ENCODE measurements around the gene GANAB. TPM values are rescaled to one million over a fixed set of nuclear protein-coding genes. Genes with fewer than 3 reads are reported as not detected.
A peak's percentile ranks its signal among the peaks of the same experiment; 100 is the strongest.

The GANAB gene
- total RNA-seq, 1 donor from 2014 or later, result 383 TPM

GRCh38 chr11:62608776-62609175 is 37.6 kb downstream of the GANAB start:
- DNase-seq (ENCODE audit: low spot score), result no peak
- peaks cover 28% of the 10 kb centered on the region for H3K4me1 Mint-ChIP-seq (ENCODE audit: unreplicated experiment)

GRCh38 chr11:62607714-62608113 is 38.7 kb downstream of the GANAB start:
- Mint-ChIP-seq H3K27me3 (ENCODE audit: unreplicated experiment) (peaks cover 18% of the 10 kb centered on the region), H3K27ac (ENCODE audit: unreplicated experiment) (peak overlapping the region; percentile 36), H3K4me1 (ENCODE audit: unreplicated experiment) (peaks cover 36% of the 10 kb centered on the region), H3K36me3 (ENCODE audit: low read depth, unreplicated experiment) (peaks cover 38% of the 10 kb centered on the region), H3K4me3 (ENCODE audit: unreplicated experiment) (peak overlapping the region; percentile 71), H3K9me3 (ENCODE audit: unreplicated experiment) (no peaks in the 10 kb centered on the region)
- DNase-seq (ENCODE audit: low spot score), result no peak
- TF ChIP-seq CTCF (IDR thresholded peaks at IDR 0.05; ENCODE audit: unreplicated experiment), result no peak

More at GRCh38 chr11:62608776-62609175, 37.6 kb downstream of the GANAB start:
- no peak overlapping the region for H3K27ac Mint-ChIP-seq (ENCODE audit: unreplicated experiment)
- H3K4me3 Mint-ChIP-seq (ENCODE audit: unreplicated experiment), result peak overlapping the region; percentile 63
- no peaks in the 10 kb centered on the region for H3K9me3 Mint-ChIP-seq (ENCODE audit: unreplicated experiment)
- peaks cover 16% of the 10 kb centered on the region for H3K27me3 Mint-ChIP-seq (ENCODE audit: unreplicated experiment)
- no peak for TF ChIP-seq CTCF (IDR thresholded peaks at IDR 0.05; ENCODE audit: unreplicated experiment)
- peaks cover 31% of the 10 kb centered on the region for H3K36me3 Mint-ChIP-seq (ENCODE audit: low read depth, unreplicated experiment)

- no peak overlapping the region for H3K4me3 Mint-ChIP-seq (ENCODE audit: unreplicated experiment)
- peaks cover 34% of the 10 kb centered on the region for H3K4me1 Mint-ChIP-seq (ENCODE audit: unreplicated experiment)
- H3K9me3 Mint-ChIP-seq (ENCODE audit: unreplicated experiment), result no peaks in the 10 kb centered on the region
- no peak for DNase-seq (ENCODE audit: low spot score)
- H3K27ac Mint-ChIP-seq (ENCODE audit: unreplicated experiment), result no peak overlapping the region
- H3K27me3 Mint-ChIP-seq (ENCODE audit: unreplicated experiment), result peaks cover 18% of the 10 kb centered on the region
- no peak for TF ChIP-seq CTCF (IDR thresholded peaks at IDR 0.05; ENCODE audit: unreplicated experiment)
- H3K36me3 Mint-ChIP-seq (ENCODE audit: low read depth, unreplicated experiment), result peaks cover 38% of the 10 kb centered on the region
Measured at GRCh38 chr11:62605902-62606301, 40.5 kb downstream of the GANAB start.

- peaks cover 17% of the 10 kb centered on the region for H3K27me3 Mint-ChIP-seq (ENCODE audit: unreplicated experiment)
- no peak for TF ChIP-seq CTCF (IDR thresholded peaks at IDR 0.05; ENCODE audit: unreplicated experiment)
- no peak overlapping the region for H3K4me3 Mint-ChIP-seq (ENCODE audit: unreplicated experiment)
- H3K9me3 Mint-ChIP-seq (ENCODE audit: unreplicated experiment), result no peaks in the 10 kb centered on the region
- DNase-seq (ENCODE audit: low spot score), result no peak
- peaks cover 40% of the 10 kb centered on the region for H3K36me3 Mint-ChIP-seq (ENCODE audit: low read depth, unreplicated experiment)
- peaks cover 34% of the 10 kb centered on the region for H3K4me1 Mint-ChIP-seq (ENCODE audit: unreplicated experiment)
- no peak overlapping the region for H3K27ac Mint-ChIP-seq (ENCODE audit: unreplicated experiment)
Measured at GRCh38 chr11:62605467-62605866, 40.9 kb downstream of the GANAB start.

- Mint-ChIP-seq H3K4me1 (ENCODE audit: unreplicated experiment) (peaks cover 37% of the 10 kb centered on the region), H3K36me3 (ENCODE audit: low read depth, unreplicated experiment) (peaks cover 49% of the 10 kb centered on the region), H3K9me3 (ENCODE audit: unreplicated experiment) (no peaks in the 10 kb centered on the region), H3K4me3 (ENCODE audit: unreplicated experiment) (peak overlapping the region; percentile 91), H3K27ac (ENCODE audit: unreplicated experiment) (no peak overlapping the region), H3K27me3 (ENCODE audit: unreplicated experiment) (peaks cover 19% of the 10 kb centered on the region)
- DNase-seq (ENCODE audit: low spot score), result no peak
- no peak for TF ChIP-seq CTCF (IDR thresholded peaks at IDR 0.05; ENCODE audit: unreplicated experiment)
Measured at GRCh38 chr11:62604460-62605120, 41.8 kb downstream of the GANAB start.

Data from endothelial cell (in vitro differentiated cells).